GM23338 (cell line): ENCODE measurements around the gene PI4K2A. TPM values are rescaled to one million over a fixed set of nuclear protein-coding genes. Genes with fewer than 3 reads are reported as not detected.

Source experiments
- ATAC-seq: fragments of 200-7000 bp; cut with Tn5 transposase; 3 replicates; pipeline ENCODE4 v1.9.1; 2020
- DNase-seq: peaks from one replicate; pipeline ENCODE4 v3.0.0-alpha.2; 2015; ENCODE audit warnings: low spot score
- H2AFZ ChIP-seq: fragments of 200-600 bp; sonication (generic); 2 replicates; pipeline ENCODE4 v1.8.0; 2016; ENCODE audit warnings: antibody characterized with exemption, mild to moderate bottlenecking, moderate library complexity
- H3F3A ChIP-seq: fragments of 200-600 bp; sonication (generic); replicated peaks from 2 replicates; pipeline ENCODE4 v1.8.0; 2017; ENCODE audit warnings: antibody characterized with exemption, mixed run types, low read depth
- H3K27ac ChIP-seq: fragments of 200-600 bp; sonication (generic); 2 replicates; pipeline ENCODE4 v1.6.1; 2016; ENCODE audit warnings: low read depth
- H3K27me3 ChIP-seq: fragments of 200-600 bp; sonication (generic); 2 replicates; pipeline ENCODE4 v1.8.0; 2016; ENCODE audit warnings: mild to moderate bottlenecking, mixed run types, moderate library complexity; ENCODE audit not compliant: insufficient read depth
- H3K36me3 ChIP-seq: fragments of 200-600 bp; sonication (generic); 2 replicates; pipeline ENCODE4 v1.8.0; 2016; ENCODE audit warnings: mild to moderate bottlenecking; ENCODE audit not compliant: insufficient read depth
- H3K4me1 ChIP-seq: fragments of 200-600 bp; sonication (generic); 2 replicates; pipeline ENCODE4 v1.8.0; 2016; ENCODE audit warnings: mild to moderate bottlenecking, moderate library complexity; ENCODE audit not compliant: insufficient read depth
- H3K4me2 ChIP-seq: fragments of 200-600 bp; sonication (generic); 2 replicates; pipeline ENCODE4 v1.7.1; 2017; ENCODE audit warnings: mixed run types
- H3K4me3 ChIP-seq: fragments of 200-600 bp; sonication (generic); 2 replicates; pipeline ENCODE4 v1.6.1; 2016; ENCODE audit warnings: mixed run types
- H3K79me2 ChIP-seq: fragments of 200-600 bp; sonication (generic); replicated peaks from 2 replicates; pipeline ENCODE4 v1.8.0; 2017; ENCODE audit warnings: mild to moderate bottlenecking; ENCODE audit not compliant: insufficient read depth
- H3K9me2 ChIP-seq: fragments of 200-600 bp; sonication (generic); 2 replicates; pipeline ENCODE4 v1.8.0; 2017; ENCODE audit not compliant: insufficient read depth
- H4K20me1 ChIP-seq: fragments of 200-600 bp; sonication (generic); replicated peaks from 2 replicates; pipeline ENCODE4 v1.8.0; 2017; ENCODE audit warnings: mild to moderate bottlenecking; ENCODE audit not compliant: insufficient read depth
- H3K27ac Mint-ChIP-seq: 2 replicates; pipeline ENCODE4 v1.8.0; 2020; ENCODE audit warnings: inconsistent platforms, mild to moderate bottlenecking, moderate library complexity, mixed read lengths
- H3K27me3 Mint-ChIP-seq: 3 replicates; pipeline ENCODE4 v1.8.0; 2022; ENCODE audit warnings: low read depth, mild to moderate bottlenecking, moderate library complexity, mixed read lengths, inconsistent platforms; ENCODE audit not compliant: insufficient read depth, poor library complexity
- H3K36me3 Mint-ChIP-seq: 3 replicates; pipeline ENCODE4 v1.8.0; 2021; ENCODE audit warnings: low read depth, mild to moderate bottlenecking, inconsistent platforms, moderate library complexity, mixed read lengths
- H3K4me1 Mint-ChIP-seq: 3 replicates; pipeline ENCODE4 v1.8.0; 2020; ENCODE audit warnings: mild to moderate bottlenecking, inconsistent platforms, mixed read lengths
- H3K4me3 Mint-ChIP-seq: 3 replicates; pipeline ENCODE4 v1.8.0; 2021; ENCODE audit warnings: moderate library complexity, mild to moderate bottlenecking, inconsistent platforms, mixed read lengths
- H3K9me3 Mint-ChIP-seq: 3 replicates; pipeline ENCODE4 v1.8.0; 2020; ENCODE audit warnings: moderate library complexity, mild to moderate bottlenecking, inconsistent platforms, mixed read lengths
- CREB1 ChIP-seq: fragments of 250-450 bp; sonication (Bioruptor Pico); IDR thresholded peaks from 2 replicates; pipeline ENCODE4 v1.5.0; 2020; ENCODE audit warnings: low read depth, mild to moderate bottlenecking, moderate library complexity
- EZH2 ChIP-seq: fragments of 200-600 bp; sonication (generic); IDR thresholded peaks from one replicate; pipeline ENCODE4 v1.8.0; 2017; ENCODE audit warnings: antibody characterized with exemption, mild to moderate bottlenecking, low read depth; ENCODE audit not compliant: unreplicated experiment
- EZH2phosphoT487 ChIP-seq: fragments of 200-600 bp; sonication (generic); IDR thresholded peaks from one replicate; pipeline ENCODE4 v1.8.1; 2018; ENCODE audit warnings: antibody characterized with exemption; ENCODE audit not compliant: unreplicated experiment
- JUNB ChIP-seq: IDR thresholded peaks from one replicate; pipeline ENCODE4 v1.6.1; 2016; ENCODE audit warnings: antibody characterized with exemption; ENCODE audit not compliant: unreplicated experiment
- NANOG ChIP-seq: IDR thresholded peaks from 2 replicates; pipeline ENCODE4 v1.6.1; 2016; ENCODE audit warnings: antibody characterized with exemption, borderline replicate concordance
- POLR2AphosphoS5 ChIP-seq: IDR thresholded peaks from 2 replicates; pipeline ENCODE4 v1.6.1; 2016; ENCODE audit warnings: antibody characterized with exemption, low read depth
- STAT1 ChIP-seq: IDR thresholded peaks from one replicate; pipeline ENCODE4 v1.6.1; 2016; ENCODE audit warnings: antibody characterized with exemption; ENCODE audit not compliant: unreplicated experiment
- ZNF114 ChIP-seq: fragments of 250-450 bp; sonication (Bioruptor Pico); IDR thresholded peaks from 2 replicates; pipeline ENCODE4 v1.5.0; 2020; ENCODE audit warnings: mild to moderate bottlenecking, moderate library complexity
- ZNF331 ChIP-seq: fragments of 250-450 bp; sonication (Bioruptor Pico); IDR thresholded peaks from 2 replicates; pipeline ENCODE4 v1.5.0; 2020; ENCODE audit warnings: low read depth, mild to moderate bottlenecking, moderate library complexity
- polyA plus RNA-seq: library from polyadenylated mRNA; unstranded; fragments of >200 nt; fragmentation: Nextera tagmentation; extraction: Ambion mirVana; gene quantifications from 2 replicates; pipeline ENCODE4 v1.2.1, GENCODE V29; 2016
- total RNA-seq: library from RNA; depleted of rRNA; stranded (reverse); fragments of >200 nt; shearing (Covaris generic); gene quantifications from 2 replicates; pipeline ENCODE4 v1.2.3, GENCODE V29; 2014
- TF ChIP-seq, protein P1 (sequence below): IDR thresholded peaks from one replicate; pipeline ENCODE4 v1.6.1; 2018; ENCODE audit warnings: antibody characterized with exemption; ENCODE audit not compliant: unreplicated experiment
- TF ChIP-seq, protein P2 (sequence below): IDR thresholded peaks from 2 replicates; pipeline ENCODE4 v1.6.1; 2016; ENCODE audit warnings: antibody characterized with exemption
- TF ChIP-seq, protein P3 (sequence below), 2 experiments: fragments of 200-600 bp in 1 of 2; sonication (generic) in 1 of 2; conservative IDR thresholded peaks; 2 replicates each; pipeline versions ENCODE4 v1.5.1 to v1.6.1; 2016 to 2017; ENCODE audit warnings: antibody characterized with exemption in 2 of 2, low read depth in 2 of 2, mild to moderate bottlenecking in 2 of 2, moderate library complexity in 1 of 2

The PI4K2A gene
- total and polyA plus RNA-seq, 2 experiments from 2014 or later = 8.1 to 29.2 TPM

DNA sequence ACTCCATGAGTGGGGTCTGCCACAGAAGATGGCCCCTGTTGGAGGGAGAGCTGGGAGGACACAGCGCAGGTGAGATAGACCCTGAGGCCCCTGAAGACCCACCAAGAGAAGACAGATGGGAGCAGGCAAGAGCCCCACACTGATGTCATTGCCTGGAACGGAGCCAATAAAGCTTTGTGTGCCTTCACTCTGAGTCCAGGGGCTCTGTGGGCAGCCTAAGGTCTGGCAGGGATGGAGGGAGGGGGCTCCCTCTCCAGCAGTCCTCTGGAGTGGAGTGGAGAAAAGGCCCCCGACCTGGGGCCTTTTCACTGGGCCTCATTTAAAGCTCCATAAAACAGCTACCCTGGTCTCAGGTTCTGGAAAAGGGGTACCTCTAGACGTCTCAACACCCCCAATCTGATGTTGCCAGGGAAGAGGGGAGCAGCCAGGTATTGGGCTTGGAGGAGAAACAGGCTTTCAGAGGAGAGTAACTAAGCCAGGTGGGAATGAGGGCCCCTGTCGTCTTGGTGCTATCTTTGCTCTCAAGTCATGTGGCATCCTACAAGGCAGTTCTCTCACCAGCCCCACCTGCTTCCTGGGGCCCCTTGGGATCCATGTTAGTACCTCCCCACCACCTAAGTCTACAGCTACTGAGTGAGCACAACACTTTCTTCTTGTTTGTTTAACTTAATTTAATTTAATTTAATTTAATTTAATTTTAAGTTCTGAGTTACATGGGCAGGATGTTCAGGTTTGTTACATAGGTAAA, 49.5 kb upstream of the PI4K2A start:
- H3K4me1 ChIP-seq = no peaks in the 10 kb centered on the region
- H3K4me3 ChIP-seq = no peak overlapping the region
- H3K79me2 ChIP-seq = no peaks in the 10 kb centered on the region
- ATAC-seq (no peak), DNase-seq (no peak)
- no peak for TF ChIP-seq EZH2
- TF ChIP-seq CREB1 (CRISPR knock-in tag) = no peak
- no peak for TF ChIP-seq EZH2phosphoT487
- TF ChIP-seq POLR2AphosphoS5 = no peak
- TF ChIP-seq ZNF331 (CRISPR knock-in tag) = no peak
- TF ChIP-seq STAT1 = no peak
- no peak for TF ChIP-seq NANOG
- TF ChIP-seq, protein P1, sequence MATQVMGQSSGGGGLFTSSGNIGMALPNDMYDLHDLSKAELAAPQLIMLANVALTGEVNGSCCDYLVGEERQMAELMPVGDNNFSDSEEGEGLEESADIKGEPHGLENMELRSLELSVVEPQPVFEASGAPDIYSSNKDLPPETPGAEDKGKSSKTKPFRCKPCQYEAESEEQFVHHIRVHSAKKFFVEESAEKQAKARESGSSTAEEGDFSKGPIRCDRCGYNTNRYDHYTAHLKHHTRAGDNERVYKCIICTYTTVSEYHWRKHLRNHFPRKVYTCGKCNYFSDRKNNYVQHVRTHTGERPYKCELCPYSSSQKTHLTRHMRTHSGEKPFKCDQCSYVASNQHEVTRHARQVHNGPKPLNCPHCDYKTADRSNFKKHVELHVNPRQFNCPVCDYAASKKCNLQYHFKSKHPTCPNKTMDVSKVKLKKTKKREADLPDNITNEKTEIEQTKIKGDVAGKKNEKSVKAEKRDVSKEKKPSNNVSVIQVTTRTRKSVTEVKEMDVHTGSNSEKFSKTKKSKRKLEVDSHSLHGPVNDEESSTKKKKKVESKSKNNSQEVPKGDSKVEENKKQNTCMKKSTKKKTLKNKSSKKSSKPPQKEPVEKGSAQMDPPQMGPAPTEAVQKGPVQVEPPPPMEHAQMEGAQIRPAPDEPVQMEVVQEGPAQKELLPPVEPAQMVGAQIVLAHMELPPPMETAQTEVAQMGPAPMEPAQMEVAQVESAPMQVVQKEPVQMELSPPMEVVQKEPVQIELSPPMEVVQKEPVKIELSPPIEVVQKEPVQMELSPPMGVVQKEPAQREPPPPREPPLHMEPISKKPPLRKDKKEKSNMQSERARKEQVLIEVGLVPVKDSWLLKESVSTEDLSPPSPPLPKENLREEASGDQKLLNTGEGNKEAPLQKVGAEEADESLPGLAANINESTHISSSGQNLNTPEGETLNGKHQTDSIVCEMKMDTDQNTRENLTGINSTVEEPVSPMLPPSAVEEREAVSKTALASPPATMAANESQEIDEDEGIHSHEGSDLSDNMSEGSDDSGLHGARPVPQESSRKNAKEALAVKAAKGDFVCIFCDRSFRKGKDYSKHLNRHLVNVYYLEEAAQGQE = no peak
- no peak for TF ChIP-seq JUNB
- TF ChIP-seq, protein P2, sequence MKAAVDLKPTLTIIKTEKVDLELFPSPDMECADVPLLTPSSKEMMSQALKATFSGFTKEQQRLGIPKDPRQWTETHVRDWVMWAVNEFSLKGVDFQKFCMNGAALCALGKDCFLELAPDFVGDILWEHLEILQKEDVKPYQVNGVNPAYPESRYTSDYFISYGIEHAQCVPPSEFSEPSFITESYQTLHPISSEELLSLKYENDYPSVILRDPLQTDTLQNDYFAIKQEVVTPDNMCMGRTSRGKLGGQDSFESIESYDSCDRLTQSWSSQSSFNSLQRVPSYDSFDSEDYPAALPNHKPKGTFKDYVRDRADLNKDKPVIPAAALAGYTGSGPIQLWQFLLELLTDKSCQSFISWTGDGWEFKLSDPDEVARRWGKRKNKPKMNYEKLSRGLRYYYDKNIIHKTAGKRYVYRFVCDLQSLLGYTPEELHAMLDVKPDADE = no peak
- no peak overlapping the region for H2AFZ ChIP-seq
- H3K27me3 Mint-ChIP-seq = peaks cover 6% of the 10 kb centered on the region
- H3K27ac Mint-ChIP-seq = no peak overlapping the region
- no peaks in the 10 kb centered on the region for H3F3A ChIP-seq
- H3K4me2 ChIP-seq = no peak overlapping the region
- H4K20me1 ChIP-seq = no peaks in the 10 kb centered on the region
- H3K27me3 ChIP-seq = no peaks in the 10 kb centered on the region
- no peak overlapping the region for H3K4me3 Mint-ChIP-seq
- H3K36me3 Mint-ChIP-seq = no peaks in the 10 kb centered on the region
- no peaks in the 10 kb centered on the region for H3K9me3 Mint-ChIP-seq
- H3K27ac ChIP-seq = no peak overlapping the region
- H3K9me2 ChIP-seq = 0 out of 2 replicates have a peak, but pooled peaks cover 3% of the 10 kb centered on the region
- no peaks in the 10 kb centered on the region for H3K36me3 ChIP-seq
- no peaks in the 10 kb centered on the region for H3K4me1 Mint-ChIP-seq

DNA sequence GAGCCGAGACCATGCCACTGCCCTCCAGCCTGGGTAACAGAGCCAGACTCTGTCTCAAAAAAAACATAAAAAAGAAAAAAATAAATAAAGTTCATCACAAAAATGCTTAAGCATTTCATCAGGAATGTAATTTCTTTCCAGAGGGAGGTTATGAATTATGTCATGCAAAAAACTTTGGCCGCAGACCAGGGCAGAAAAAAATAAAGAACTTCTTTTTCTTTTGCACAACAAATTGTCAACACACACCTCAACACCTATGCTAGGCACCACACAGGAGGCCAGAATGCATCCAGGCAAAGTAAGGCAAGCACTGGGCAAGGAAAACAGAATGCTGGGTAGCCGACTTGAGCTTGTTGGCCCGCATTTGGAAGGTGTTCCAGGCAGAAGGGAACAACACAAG, 47.0 kb upstream of the PI4K2A start:
- H3F3A ChIP-seq = no peaks in the 10 kb centered on the region
- H3K4me3 ChIP-seq = no peak overlapping the region
- Mint-ChIP-seq H3K27me3 (peaks cover 9% of the 10 kb centered on the region), H3K4me1 (no peaks in the 10 kb centered on the region), H3K9me3 (no peaks in the 10 kb centered on the region), H3K4me3 (no peak overlapping the region), H3K36me3 (no peaks in the 10 kb centered on the region), H3K27ac (no peak overlapping the region)
- ATAC-seq (no peak), DNase-seq (no peak)
- no peak overlapping the region for H3K4me2 ChIP-seq
- no peaks in the 10 kb centered on the region for H3K79me2 ChIP-seq
- H2AFZ ChIP-seq = no peak overlapping the region
- no peak for TF ChIP-seq NANOG
- TF ChIP-seq, protein P3, sequence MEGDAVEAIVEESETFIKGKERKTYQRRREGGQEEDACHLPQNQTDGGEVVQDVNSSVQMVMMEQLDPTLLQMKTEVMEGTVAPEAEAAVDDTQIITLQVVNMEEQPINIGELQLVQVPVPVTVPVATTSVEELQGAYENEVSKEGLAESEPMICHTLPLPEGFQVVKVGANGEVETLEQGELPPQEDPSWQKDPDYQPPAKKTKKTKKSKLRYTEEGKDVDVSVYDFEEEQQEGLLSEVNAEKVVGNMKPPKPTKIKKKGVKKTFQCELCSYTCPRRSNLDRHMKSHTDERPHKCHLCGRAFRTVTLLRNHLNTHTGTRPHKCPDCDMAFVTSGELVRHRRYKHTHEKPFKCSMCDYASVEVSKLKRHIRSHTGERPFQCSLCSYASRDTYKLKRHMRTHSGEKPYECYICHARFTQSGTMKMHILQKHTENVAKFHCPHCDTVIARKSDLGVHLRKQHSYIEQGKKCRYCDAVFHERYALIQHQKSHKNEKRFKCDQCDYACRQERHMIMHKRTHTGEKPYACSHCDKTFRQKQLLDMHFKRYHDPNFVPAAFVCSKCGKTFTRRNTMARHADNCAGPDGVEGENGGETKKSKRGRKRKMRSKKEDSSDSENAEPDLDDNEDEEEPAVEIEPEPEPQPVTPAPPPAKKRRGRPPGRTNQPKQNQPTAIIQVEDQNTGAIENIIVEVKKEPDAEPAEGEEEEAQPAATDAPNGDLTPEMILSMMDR (conservative IDR thresholded peaks at IDR 0.05; ENCODE audit: low read depth in 2 of 2) = no peak
- TF ChIP-seq, protein P2 = no peak
- TF ChIP-seq EZH2 = no peak
- no peak for TF ChIP-seq JUNB
- no peak for TF ChIP-seq POLR2AphosphoS5
- TF ChIP-seq, protein P1 = no peak
- no peak for TF ChIP-seq ZNF114
- TF ChIP-seq EZH2phosphoT487 = no peak
- no peak for TF ChIP-seq STAT1
- H3K36me3 ChIP-seq = no peaks in the 10 kb centered on the region
- 0 out of 2 replicates have a peak, but pooled peaks cover 3% of the 10 kb centered on the region for H3K9me2 ChIP-seq
- no peaks in the 10 kb centered on the region for H3K27me3 ChIP-seq
- H3K27ac ChIP-seq = no peak overlapping the region
- H4K20me1 ChIP-seq = no peaks in the 10 kb centered on the region
- H3K4me1 ChIP-seq = no peaks in the 10 kb centered on the region
